Neural crest cell (in vitro differentiated cells): ENCODE measurements around the gene TGFB1. TPM values are rescaled to one million over a fixed set of nuclear protein-coding genes. Genes with fewer than 3 reads are reported as not detected.

Experiments
- DNase-seq: peaks from one replicate; pipeline ENCODE4 v3.0.0; 2021; ENCODE audit warnings: low read depth, mixed read lengths, low spot score
- H3K27ac Mint-ChIP-seq: one replicate; pipeline ENCODE4 v1.8.0; 2021; ENCODE audit warnings: mild to moderate bottlenecking, mixed read lengths; ENCODE audit not compliant: unreplicated experiment
- H3K27me3 Mint-ChIP-seq: 2 replicates; pipeline ENCODE4 v1.8.0; 2021; ENCODE audit warnings: low read depth, mild to moderate bottlenecking, mixed read lengths
- H3K36me3 Mint-ChIP-seq: 2 replicates; pipeline ENCODE4 v1.8.0; 2021; ENCODE audit warnings: low read depth, mild to moderate bottlenecking, mixed read lengths
- H3K4me1 Mint-ChIP-seq: 2 replicates; pipeline ENCODE4 v1.8.0; 2021; ENCODE audit warnings: mixed read lengths
- H3K4me3 Mint-ChIP-seq: one replicate; pipeline ENCODE4 v1.8.0; 2021; ENCODE audit warnings: mild to moderate bottlenecking, mixed read lengths
- H3K9me3 Mint-ChIP-seq: 2 replicates; pipeline ENCODE4 v1.8.0; 2021; ENCODE audit warnings: mixed read lengths
- CTCF ChIP-seq: fragments of 200-600 bp; sonication (generic); conservative IDR thresholded peaks from 2 replicates; pipeline ENCODE4 v1.5.0; 2021; ENCODE audit warnings: antibody characterized with exemption, mild to moderate bottlenecking
- total RNA-seq: library from RNA; stranded (reverse); gene quantifications from 2 replicates; pipeline ENCODE4 v1.2.1, GENCODE V29; 2021

TGFB1 gene
- total RNA-seq, 1 donor from 2014 or later: 2.2 TPM

GRCh38 chr19:41300555-41300954 is 53.2 kb downstream of the TGFB1 start:
- no peak overlapping the region for H3K27ac Mint-ChIP-seq
- no peak for DNase-seq
- peaks cover 5% of the 10 kb centered on the region for H3K4me1 Mint-ChIP-seq
- no peak overlapping the region for H3K4me3 Mint-ChIP-seq
- no peaks in the 10 kb centered on the region for H3K27me3 Mint-ChIP-seq
- no peaks in the 10 kb centered on the region for H3K9me3 Mint-ChIP-seq
- TF ChIP-seq CTCF: no peak
- H3K36me3 Mint-ChIP-seq: peaks cover 24% of the 10 kb centered on the region

GRCh38 chr19:41299755-41300089 is 54.0 kb downstream of the TGFB1 start:
- H3K4me1 Mint-ChIP-seq: peaks cover 5% of the 10 kb centered on the region
- no peaks in the 10 kb centered on the region for H3K9me3 Mint-ChIP-seq
- no peak overlapping the region for H3K27ac Mint-ChIP-seq
- no peak for DNase-seq
- H3K4me3 Mint-ChIP-seq: no peak overlapping the region
- TF ChIP-seq CTCF: no peak
- H3K36me3 Mint-ChIP-seq: peaks cover 28% of the 10 kb centered on the region
- no peaks in the 10 kb centered on the region for H3K27me3 Mint-ChIP-seq

- no peak for DNase-seq
- H3K4me1 Mint-ChIP-seq: peaks cover 5% of the 10 kb centered on the region
- no peak overlapping the region for H3K4me3 Mint-ChIP-seq
- H3K27me3 Mint-ChIP-seq: no peaks in the 10 kb centered on the region
- H3K36me3 Mint-ChIP-seq: peaks cover 32% of the 10 kb centered on the region
- no peak overlapping the region for H3K27ac Mint-ChIP-seq
- H3K9me3 Mint-ChIP-seq: no peaks in the 10 kb centered on the region
- no peak for TF ChIP-seq CTCF
Observed at GRCh38 chr19:41299046-41299754, 54.5 kb downstream of the TGFB1 start.

- no peak for TF ChIP-seq CTCF
- H3K27me3 Mint-ChIP-seq: no peaks in the 10 kb centered on the region
- H3K27ac Mint-ChIP-seq: no peak overlapping the region
- peaks cover 31% of the 10 kb centered on the region for H3K36me3 Mint-ChIP-seq
- H3K9me3 Mint-ChIP-seq: no peaks in the 10 kb centered on the region
- no peak for DNase-seq
- H3K4me3 Mint-ChIP-seq: no peak overlapping the region
- peaks cover 5% of the 10 kb centered on the region for H3K4me1 Mint-ChIP-seq
Observed at GRCh38 chr19:41298348-41298964, 55.3 kb downstream of the TGFB1 start.

GRCh38 chr19:41297628-41298347 is 55.9 kb downstream of the TGFB1 start:
- peaks cover 31% of the 10 kb centered on the region for H3K36me3 Mint-ChIP-seq
- DNase-seq: no peak
- no peak for TF ChIP-seq CTCF
- H3K9me3 Mint-ChIP-seq: no peaks in the 10 kb centered on the region
- peak overlapping the region; percentile 19 for H3K27ac Mint-ChIP-seq
- no peak overlapping the region for H3K4me3 Mint-ChIP-seq
- H3K27me3 Mint-ChIP-seq: no peaks in the 10 kb centered on the region
- H3K4me1 Mint-ChIP-seq: peaks cover 5% of the 10 kb centered on the region
